Measurements from ENCODE around the gene MICU2. TPM values are rescaled to one million over a fixed set of nuclear protein-coding genes. Genes with fewer than 3 reads are reported as not detected.

Gene MICU2
- total RNA-seq, 2 donors from 2014 or later = 21.5 to 47.2 TPM

- Histone ChIP-seq H3K36me3 (no peaks in the 10 kb centered on the region), H3K4me3 (no peak overlapping the region), H3K4me1 (ENCODE audit: control insufficient read depth in 1 of 2, low read depth in 2 of 2) (no peaks in the 10 kb centered on the region), H3K27me3 (replicated peaks; ENCODE audit: insufficient read depth) (no peaks in the 10 kb centered on the region), H3K27ac (no peak overlapping the region), H3K9me3 (no peaks in the 10 kb centered on the region)
- no peak for DNase-seq (ENCODE audit: low spot score)
- no peak for TF ChIP-seq CTCF (IDR thresholded peaks at IDR 0.05)
- ATAC-seq (ENCODE audit: insufficient number of reproducible peaks, low FRiP score, low read depth) = no peak
These were observed 12.9 kb upstream of the MICU2 start for GRCh38 chr13:21616880-21617279.

GRCh38 chr13:21616205-21616866 is 12.4 kb upstream of the MICU2 start:
- ATAC-seq (ENCODE audit: insufficient number of reproducible peaks, low FRiP score, low read depth) = no peak
- TF ChIP-seq CTCF (IDR thresholded peaks at IDR 0.05) = no peak

GRCh38 chr13:21615427-21615826 is 11.5 kb upstream of the MICU2 start:
- Histone ChIP-seq H3K36me3 (no peaks in the 10 kb centered on the region), H3K4me1 (ENCODE audit: control insufficient read depth in 1 of 2, low read depth in 2 of 2) (no peaks in the 10 kb centered on the region), H3K27me3 (replicated peaks; ENCODE audit: insufficient read depth) (no peaks in the 10 kb centered on the region), H3K27ac (no peak overlapping the region), H3K9me3 (no peaks in the 10 kb centered on the region), H3K4me3 (no peak overlapping the region)
- DNase-seq (ENCODE audit: low spot score) (no peak), ATAC-seq (ENCODE audit: insufficient number of reproducible peaks, low FRiP score, low read depth) (no peak)
- no peak for TF ChIP-seq CTCF (IDR thresholded peaks at IDR 0.05)

More at GRCh38 chr13:21616205-21616866, 12.4 kb upstream of the MICU2 start:
- Histone ChIP-seq H3K27me3 (replicated peaks; ENCODE audit: insufficient read depth) (no peaks in the 10 kb centered on the region), H3K4me1 (ENCODE audit: control insufficient read depth in 1 of 2, low read depth in 2 of 2) (no peaks in the 10 kb centered on the region), H3K4me3 (no peak overlapping the region), H3K9me3 (no peaks in the 10 kb centered on the region), H3K27ac (no peak overlapping the region), H3K36me3 (no peaks in the 10 kb centered on the region)
- no peak for DNase-seq (ENCODE audit: low spot score)

GRCh38 chr13:21613791-21614190 is 9.8 kb upstream of the MICU2 start:
- H3K9me3 ChIP-seq = no peaks in the 10 kb centered on the region
- DNase-seq (ENCODE audit: low spot score) (no peak), ATAC-seq (ENCODE audit: insufficient number of reproducible peaks, low FRiP score, low read depth) (no peak)
- H3K36me3 ChIP-seq = no peaks in the 10 kb centered on the region
- no peaks in the 10 kb centered on the region for H3K27me3 ChIP-seq (replicated peaks; ENCODE audit: insufficient read depth)
- H3K4me1 ChIP-seq (ENCODE audit: control insufficient read depth in 1 of 2, low read depth in 2 of 2) = no peaks in the 10 kb centered on the region
- no peak overlapping the region for H3K4me3 ChIP-seq
- no peak overlapping the region for H3K27ac ChIP-seq
- TF ChIP-seq CTCF (IDR thresholded peaks at IDR 0.05) = no peak

- H3K9me3 ChIP-seq = no peaks in the 10 kb centered on the region
- H3K27me3 ChIP-seq (replicated peaks; ENCODE audit: insufficient read depth) = no peaks in the 10 kb centered on the region
- ATAC-seq (ENCODE audit: insufficient number of reproducible peaks, low FRiP score, low read depth) (no peak), DNase-seq (ENCODE audit: low spot score) (no peak)
- no peak overlapping the region for H3K4me3 ChIP-seq
- no peak overlapping the region for H3K27ac ChIP-seq
- H3K36me3 ChIP-seq = no peaks in the 10 kb centered on the region
- no peaks in the 10 kb centered on the region for H3K4me1 ChIP-seq (ENCODE audit: control insufficient read depth in 1 of 2, low read depth in 2 of 2)
- no peak for TF ChIP-seq CTCF (IDR thresholded peaks at IDR 0.05)
These were observed 7.4 kb upstream of the MICU2 start for GRCh38 chr13:21611385-21611784.
